ENCODE results near the gene TSPAN18. TPM values are rescaled to one million over a fixed set of nuclear protein-coding genes. Genes with fewer than 3 reads are reported as not detected.

The TSPAN18 gene
- total and polyA plus RNA-seq, 2 experiments from 2014 or later, result 9.5 to 21.5 TPM

DNA sequence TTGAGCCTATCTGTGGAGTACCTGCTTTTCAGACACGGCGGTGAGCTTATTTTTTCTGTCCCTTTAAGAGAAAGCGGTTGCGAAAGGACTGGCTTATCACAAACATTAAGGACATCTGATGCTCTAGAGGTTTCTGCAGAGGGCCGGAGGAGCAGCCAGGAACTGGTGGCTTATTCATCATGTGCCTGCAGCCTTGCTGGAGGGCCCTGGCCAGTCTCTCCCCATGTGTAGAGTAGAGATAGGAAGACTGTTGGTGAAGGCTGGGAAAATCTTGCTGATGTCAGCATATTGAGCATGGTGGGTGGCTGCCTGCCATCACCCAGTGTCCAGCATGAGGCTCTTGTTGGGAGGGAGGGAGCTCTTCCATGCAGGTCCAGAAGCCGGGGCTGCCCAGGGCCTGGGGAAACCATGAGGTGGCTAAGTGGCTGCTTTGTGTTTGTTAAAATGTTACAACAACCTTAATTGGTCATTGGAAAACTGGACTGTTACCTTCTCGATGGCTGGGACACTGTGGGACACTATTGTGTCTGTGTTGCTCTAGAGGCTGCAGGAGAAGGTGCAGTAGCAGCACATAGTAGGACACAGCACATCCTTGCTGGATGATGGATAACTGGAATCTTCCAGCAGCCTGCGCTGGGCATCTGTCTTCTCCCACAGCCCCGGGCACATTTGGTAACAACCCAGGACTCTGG is 54.3 kb downstream of the TSPAN18 start:
- Histone ChIP-seq H3K9me2 (replicated peaks; ENCODE audit: insufficient read depth) (no peaks in the 10 kb centered on the region), H3K4me2 (peak overlapping the region; percentile 12), H3K4me1 (ENCODE audit: insufficient read depth) (peaks cover 38% of the 10 kb centered on the region), H4K20me1 (ENCODE audit: insufficient read depth, poor library complexity, severe bottlenecking) (no peaks in the 10 kb centered on the region), H2AFZ (no peak overlapping the region), H3K79me2 (no peaks in the 10 kb centered on the region), H3K27ac (peak overlapping the region; percentile 65), H3K36me3 (replicated peaks; ENCODE audit: insufficient read depth, low read depth) (no peaks in the 10 kb centered on the region), H3K27me3 (no peaks in the 10 kb centered on the region), H3K4me3 (no peak overlapping the region), H3K9me3 (ENCODE audit: low read depth) (no peaks in the 10 kb centered on the region)
- WGBS (ENCODE audit: low lambda C conversion rate, missing lambda C conversion rate), result 54% methylated on average over 9 of the region's 9 CpGs
- peak; percentile 76 for DNase-seq (ENCODE audit: low spot score)
- TF ChIP-seq EZH2 (IDR thresholded peaks at IDR 0.05; ENCODE audit: borderline replicate concordance) (no peak), EZH2phosphoT487 (IDR thresholded peaks at IDR 0.05; ENCODE audit: low read depth, severe bottlenecking, unreplicated experiment) (no peak)
- TF ChIP-seq, protein P1, sequence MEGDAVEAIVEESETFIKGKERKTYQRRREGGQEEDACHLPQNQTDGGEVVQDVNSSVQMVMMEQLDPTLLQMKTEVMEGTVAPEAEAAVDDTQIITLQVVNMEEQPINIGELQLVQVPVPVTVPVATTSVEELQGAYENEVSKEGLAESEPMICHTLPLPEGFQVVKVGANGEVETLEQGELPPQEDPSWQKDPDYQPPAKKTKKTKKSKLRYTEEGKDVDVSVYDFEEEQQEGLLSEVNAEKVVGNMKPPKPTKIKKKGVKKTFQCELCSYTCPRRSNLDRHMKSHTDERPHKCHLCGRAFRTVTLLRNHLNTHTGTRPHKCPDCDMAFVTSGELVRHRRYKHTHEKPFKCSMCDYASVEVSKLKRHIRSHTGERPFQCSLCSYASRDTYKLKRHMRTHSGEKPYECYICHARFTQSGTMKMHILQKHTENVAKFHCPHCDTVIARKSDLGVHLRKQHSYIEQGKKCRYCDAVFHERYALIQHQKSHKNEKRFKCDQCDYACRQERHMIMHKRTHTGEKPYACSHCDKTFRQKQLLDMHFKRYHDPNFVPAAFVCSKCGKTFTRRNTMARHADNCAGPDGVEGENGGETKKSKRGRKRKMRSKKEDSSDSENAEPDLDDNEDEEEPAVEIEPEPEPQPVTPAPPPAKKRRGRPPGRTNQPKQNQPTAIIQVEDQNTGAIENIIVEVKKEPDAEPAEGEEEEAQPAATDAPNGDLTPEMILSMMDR (IDR thresholded peaks at IDR 0.05; ENCODE audit: poor library complexity), result no peak

DNA sequence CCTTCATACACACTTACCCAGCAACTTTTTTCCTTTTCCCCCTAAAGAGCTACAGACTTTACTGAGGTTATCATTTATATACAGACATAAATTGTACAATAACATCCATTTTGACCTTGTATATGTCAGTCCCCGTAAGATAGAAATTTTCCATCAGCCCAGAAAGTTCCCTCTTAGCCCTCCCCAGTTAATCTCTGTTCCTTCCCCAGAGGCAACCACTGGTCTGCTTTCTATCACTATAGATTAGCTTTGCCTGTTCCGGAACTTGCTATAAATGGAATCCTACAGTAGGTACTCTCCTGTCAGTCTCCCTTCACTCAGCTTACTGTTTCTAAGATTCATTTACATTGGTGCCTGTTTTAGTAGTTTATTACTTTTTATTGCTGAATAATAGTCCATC is 54.9 kb downstream of the TSPAN18 start:
- Histone ChIP-seq H3K9me2 (replicated peaks; ENCODE audit: insufficient read depth) (no peaks in the 10 kb centered on the region), H3K36me3 (replicated peaks; ENCODE audit: insufficient read depth, low read depth) (no peaks in the 10 kb centered on the region), H3K4me3 (no peak overlapping the region), H3K79me2 (no peaks in the 10 kb centered on the region), H2AFZ (no peak overlapping the region), H3K9me3 (ENCODE audit: low read depth) (no peaks in the 10 kb centered on the region), H3K27me3 (no peaks in the 10 kb centered on the region), H4K20me1 (ENCODE audit: insufficient read depth, poor library complexity, severe bottlenecking) (no peaks in the 10 kb centered on the region), H3K4me2 (peak overlapping the region; percentile 12), H3K4me1 (ENCODE audit: insufficient read depth) (peaks cover 35% of the 10 kb centered on the region), H3K27ac (peak overlapping the region; percentile 59)
- 53% methylated on average over 2 of the region's 2 CpGs for WGBS (ENCODE audit: low lambda C conversion rate, missing lambda C conversion rate)
- TF ChIP-seq EZH2phosphoT487 (IDR thresholded peaks at IDR 0.05; ENCODE audit: low read depth, severe bottlenecking, unreplicated experiment) (no peak), EZH2 (IDR thresholded peaks at IDR 0.05; ENCODE audit: borderline replicate concordance) (no peak)
- no peak for DNase-seq (ENCODE audit: low spot score)

- no peak for DNase-seq (ENCODE audit: low spot score)
- TF ChIP-seq EZH2 (IDR thresholded peaks at IDR 0.05; ENCODE audit: borderline replicate concordance) (no peak), EZH2phosphoT487 (IDR thresholded peaks at IDR 0.05; ENCODE audit: low read depth, severe bottlenecking, unreplicated experiment) (no peak)
- TF ChIP-seq, protein P1 (IDR thresholded peaks at IDR 0.05; ENCODE audit: poor library complexity), result no peak
- H3K27ac ChIP-seq, result no peak overlapping the region
- H4K20me1 ChIP-seq (ENCODE audit: insufficient read depth, poor library complexity, severe bottlenecking), result no peaks in the 10 kb centered on the region
- no peak overlapping the region for H3K4me2 ChIP-seq
- no peaks in the 10 kb centered on the region for H3K79me2 ChIP-seq
- no peaks in the 10 kb centered on the region for H3K27me3 ChIP-seq
- 98% methylated on average over 4 of the region's 4 CpGs for WGBS (ENCODE audit: low lambda C conversion rate, missing lambda C conversion rate)
- peaks cover 28% of the 10 kb centered on the region for H3K4me1 ChIP-seq (ENCODE audit: insufficient read depth)
- no peaks in the 10 kb centered on the region for H3K36me3 ChIP-seq (replicated peaks; ENCODE audit: insufficient read depth, low read depth)
- no peak overlapping the region for H2AFZ ChIP-seq
- no peaks in the 10 kb centered on the region for H3K9me2 ChIP-seq (replicated peaks; ENCODE audit: insufficient read depth)
- no peak overlapping the region for H3K4me3 ChIP-seq
- no peaks in the 10 kb centered on the region for H3K9me3 ChIP-seq (ENCODE audit: low read depth)
Measured at GRCh38 chr11:44782478-44782877, 55.7 kb downstream of the TSPAN18 start.

DNA sequence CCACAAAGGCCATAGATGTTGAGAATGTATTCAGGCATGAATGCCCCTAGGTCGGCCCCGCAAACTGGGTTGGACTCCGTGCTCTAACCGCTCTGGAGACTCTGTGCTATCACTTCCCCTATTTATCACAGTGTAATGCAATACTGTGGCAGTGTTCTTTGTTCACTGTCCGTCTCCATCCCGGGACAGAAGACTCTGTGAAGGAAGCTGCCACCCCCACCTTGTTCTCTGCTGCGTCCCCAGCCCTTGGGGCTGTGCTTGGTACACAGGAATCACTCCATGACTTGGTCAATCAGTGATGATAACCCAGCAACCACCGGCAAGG is 57.6 kb downstream of the TSPAN18 start:
- Histone ChIP-seq H3K79me2 (no peaks in the 10 kb centered on the region), H3K4me1 (ENCODE audit: insufficient read depth) (peaks cover 36% of the 10 kb centered on the region), H3K27ac (peak overlapping the region; percentile 39), H3K36me3 (replicated peaks; ENCODE audit: insufficient read depth, low read depth) (no peaks in the 10 kb centered on the region), H3K4me3 (no peak overlapping the region), H3K9me3 (ENCODE audit: low read depth) (no peaks in the 10 kb centered on the region), H2AFZ (no peak overlapping the region), H4K20me1 (ENCODE audit: insufficient read depth, poor library complexity, severe bottlenecking) (no peaks in the 10 kb centered on the region), H3K27me3 (no peaks in the 10 kb centered on the region), H3K9me2 (replicated peaks; ENCODE audit: insufficient read depth) (no peaks in the 10 kb centered on the region), H3K4me2 (no peak overlapping the region)
- no peak for DNase-seq (ENCODE audit: low spot score)
- 59% methylated on average over 8 of the region's 8 CpGs for WGBS (ENCODE audit: low lambda C conversion rate, missing lambda C conversion rate)
- TF ChIP-seq, protein P1 (IDR thresholded peaks at IDR 0.05; ENCODE audit: poor library complexity), result no peak
- TF ChIP-seq EZH2 (IDR thresholded peaks at IDR 0.05; ENCODE audit: borderline replicate concordance) (no peak), EZH2phosphoT487 (IDR thresholded peaks at IDR 0.05; ENCODE audit: low read depth, severe bottlenecking, unreplicated experiment) (no peak)
